ENCODE measurements around the gene FAM229A. TPM values are rescaled to one million over a fixed set of nuclear protein-coding genes. Genes with fewer than 3 reads are reported as not detected.

The FAM229A gene
- total and polyA plus RNA-seq, 2 of the 8 experiments (the other 6 are each of a cell fraction or from before 2014, with no cell fraction given): 4.1 to 4.2 TPM

DNA sequence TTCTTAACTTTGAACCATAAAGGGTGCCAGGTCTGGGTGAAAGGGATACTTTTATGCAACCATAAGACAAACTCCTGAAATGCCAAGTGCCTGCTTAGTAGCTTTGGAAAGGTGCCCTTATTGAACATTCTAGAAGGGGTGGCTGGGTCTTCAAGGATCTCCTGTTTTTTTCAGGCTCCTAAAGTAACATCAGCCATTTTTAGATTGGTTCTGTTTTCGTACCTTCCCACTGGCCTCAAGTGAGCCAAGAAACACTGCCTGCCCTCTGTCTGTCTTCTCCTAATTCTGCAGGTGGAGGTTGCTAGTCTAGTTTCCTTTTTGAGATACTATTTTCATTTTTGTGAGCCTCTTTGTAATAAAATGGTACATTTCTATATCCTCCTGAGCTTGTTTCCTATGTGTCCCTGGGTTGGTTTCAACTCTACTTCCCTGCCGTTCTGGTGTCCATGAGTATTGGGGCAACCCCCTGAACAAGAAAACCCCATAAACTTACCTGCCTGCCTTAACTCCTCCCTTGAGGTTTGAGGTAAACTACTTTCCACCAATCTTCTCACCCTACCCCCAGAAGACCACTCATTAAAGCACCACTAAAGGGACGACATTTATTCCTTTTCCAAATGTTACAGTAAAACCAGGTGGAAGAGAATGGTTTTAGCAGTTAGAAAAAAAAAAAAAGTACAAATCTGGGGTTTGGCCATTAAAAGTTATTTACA is 28.9 kb downstream of the FAM229A start (continued):
- TF ChIP-seq BCL11A (IDR thresholded peaks at IDR 0.05; ENCODE audit: low read depth in 2 of 2, low read length in 2 of 2): no peak
